Trophoblast cell (in vitro differentiated cells and primary cell): ENCODE data around the gene B3GALNT1.
A peak's percentile ranks its signal among the peaks of the same experiment; 100 is the strongest.

Experiments used
- DNase-seq, 2 donors: peaks; one replicate each; pipeline ENCODE4 v3.0.0-alpha.2; 2016
- H2AFZ ChIP-seq: 2 replicates; pipeline ENCODE4 v1.6.1; 2013; ENCODE audit warnings: low read length, moderate library complexity, mild to moderate bottlenecking; ENCODE audit not compliant: insufficient read depth, poor library complexity
- H2AK5ac ChIP-seq: 2 replicates; pipeline ENCODE4 v1.6.1; 2013; ENCODE audit warnings: mild to moderate bottlenecking, low read length
- H2BK120ac ChIP-seq: 2 replicates; pipeline ENCODE4 v1.6.1; 2013; ENCODE audit warnings: low read length, mild to moderate bottlenecking, moderate library complexity; ENCODE audit not compliant: insufficient read depth, poor library complexity
- H2BK12ac ChIP-seq: 2 replicates; pipeline ENCODE4 v1.6.1; 2013; ENCODE audit warnings: mild to moderate bottlenecking, low read length, moderate library complexity
- H2BK5ac ChIP-seq: 2 replicates; pipeline ENCODE4 v1.6.1; 2013; ENCODE audit warnings: low read length, low read depth, moderate library complexity, mild to moderate bottlenecking; ENCODE audit not compliant: poor library complexity
- H3K14ac ChIP-seq: 2 replicates; pipeline ENCODE4 v1.6.1; 2013; ENCODE audit warnings: mild to moderate bottlenecking, low read length
- H3K18ac ChIP-seq: 2 replicates; pipeline ENCODE4 v1.6.1; 2013; ENCODE audit warnings: mild to moderate bottlenecking, low read length
- H3K23ac ChIP-seq: 2 replicates; pipeline ENCODE4 v1.6.1; 2013; ENCODE audit warnings: low read length
- H3K27ac ChIP-seq: 2 replicates; pipeline ENCODE4 v1.5.1; 2013; ENCODE audit warnings: low read depth, mild to moderate bottlenecking, inconsistent platforms, low read length, moderate library complexity
- H3K27me3 ChIP-seq: 2 replicates; pipeline ENCODE4 v1.6.1; 2013; ENCODE audit warnings: inconsistent platforms, mild to moderate bottlenecking, low read length, moderate library complexity; ENCODE audit not compliant: insufficient read depth
- H3K36me3 ChIP-seq, 2 experiments: 1 replicate in 1 of 2; 2 replicates in 1 of 2; pipeline ENCODE4 v1.6.1; 2013; ENCODE audit warnings: low read length in 2 of 2, mild to moderate bottlenecking in 2 of 2, moderate library complexity in 1 of 2; ENCODE audit not compliant: insufficient read depth in 2 of 2, control insufficient read depth in 1 of 2
- H3K4ac ChIP-seq: 2 replicates; pipeline ENCODE4 v1.6.1; 2013; ENCODE audit warnings: low read depth, mild to moderate bottlenecking, low read length, moderate library complexity
- H3K4me1 ChIP-seq, 2 experiments: 1 replicate in 1 of 2; 2 replicates in 1 of 2; pipeline ENCODE4 v1.6.1; 2013; ENCODE audit warnings: low read length in 2 of 2, mild to moderate bottlenecking in 2 of 2, moderate library complexity in 1 of 2; ENCODE audit not compliant: insufficient read depth in 2 of 2, control insufficient read depth in 1 of 2
- H3K4me2 ChIP-seq: 2 replicates; pipeline ENCODE4 v1.6.1; 2013; ENCODE audit warnings: inconsistent platforms, mild to moderate bottlenecking, low read length, moderate library complexity
- H3K4me3 ChIP-seq: 2 replicates; pipeline ENCODE4 v1.5.1; 2013; ENCODE audit warnings: mild to moderate bottlenecking, low read depth, low read length, inconsistent platforms
- H3K79me1 ChIP-seq: one replicate; pipeline ENCODE4 v1.6.1; 2013; ENCODE audit warnings: low read length
- H3K79me2 ChIP-seq: 2 replicates; pipeline ENCODE4 v1.6.1; 2013; ENCODE audit warnings: low read length, mild to moderate bottlenecking; ENCODE audit not compliant: control insufficient read depth, insufficient read depth, poor library complexity
- H3K9ac ChIP-seq: 2 replicates; pipeline ENCODE4 v1.6.1; 2013; ENCODE audit warnings: mild to moderate bottlenecking, low read length
- H3K9me3 ChIP-seq: 2 replicates; pipeline ENCODE4 v1.6.1; 2013; ENCODE audit warnings: low read depth, mild to moderate bottlenecking, control low read depth, inconsistent platforms, low read length; ENCODE audit not compliant: insufficient read depth
- H4K12ac ChIP-seq: 2 replicates; pipeline ENCODE4 v1.6.1; 2013; ENCODE audit warnings: low read depth, mild to moderate bottlenecking, low read length, moderate library complexity
- H4K8ac ChIP-seq: 2 replicates; pipeline ENCODE4 v1.6.1; 2013; ENCODE audit warnings: low read depth, mild to moderate bottlenecking, low read length, moderate library complexity
- H4K91ac ChIP-seq: one replicate; pipeline ENCODE4 v1.6.1; 2013; ENCODE audit warnings: low read depth, mild to moderate bottlenecking, low read length, moderate library complexity
- WGBS: extraction: QIAGEN DNeasy Blood & Tissue Kit; methylation state at CpG from one replicate; pipeline ENCODE4 v1.1.7; 2013; ENCODE audit warnings: missing lambda C conversion rate; ENCODE audit not compliant: insufficient read length, insufficient coverage; ENCODE audit errors: extremely low coverage; 5-methylcytosine and 5-hydroxymethylcytosine counted together

B3GALNT1 gene

DNA sequence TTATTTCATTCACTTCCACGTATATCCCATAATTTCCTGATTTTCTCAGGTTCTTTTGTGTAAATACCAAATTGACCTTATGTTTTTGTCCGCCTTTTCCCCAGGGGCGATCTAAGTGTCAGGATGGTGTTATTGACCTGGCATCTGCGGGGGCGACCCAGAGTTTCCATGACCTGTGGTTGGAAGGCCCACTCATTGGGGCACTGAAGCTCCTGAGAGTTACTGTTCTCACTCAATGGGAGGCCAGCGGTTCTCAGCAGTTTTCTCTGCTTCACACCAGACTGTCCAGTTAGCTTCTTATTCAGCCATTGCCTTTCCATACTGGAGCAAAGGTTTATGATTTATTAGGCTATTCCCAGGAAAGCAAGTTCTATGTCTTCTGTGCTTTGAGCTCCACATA, 53.3 kb downstream of the B3GALNT1 start:
- Histone ChIP-seq H3K79me2 (no peaks in the 10 kb centered on the region), H3K18ac (no peak overlapping the region), H3K27me3 (no peaks in the 10 kb centered on the region), H3K14ac (peak overlapping the region; percentile 29), H3K27ac (no peak overlapping the region), H3K4me2 (no peak overlapping the region), H4K12ac (no peak overlapping the region), H3K4me3 (no peak overlapping the region), H2BK12ac (no peak overlapping the region), H2AFZ (no peak overlapping the region), H4K91ac (no peak overlapping the region), H3K4ac (no peak overlapping the region), H3K79me1 (no peaks in the 10 kb centered on the region), H3K9me3 (no peaks in the 10 kb centered on the region), H2AK5ac (peak overlapping the region; percentile 19), H2BK120ac (no peak overlapping the region), H4K8ac (no peak overlapping the region), H3K23ac (no peak overlapping the region), H3K4me1 (no peaks in the 10 kb centered on the region), H2BK5ac (no peak overlapping the region), H3K36me3 (no peaks in the 10 kb centered on the region), H3K9ac (no peak overlapping the region)
- WGBS, result no CpG with 5 or more reads among the region's 6 CpGs
- DNase-seq, result no peak

GRCh38 chr3:161050935-161051334, 54.2 kb downstream of the B3GALNT1 start:
- H3K14ac ChIP-seq, result no peak overlapping the region
- no peak overlapping the region for H4K91ac ChIP-seq
- H3K79me2 ChIP-seq, result no peaks in the 10 kb centered on the region
- no peak overlapping the region for H2AK5ac ChIP-seq
- H2AFZ ChIP-seq, result no peak overlapping the region
- no peak for DNase-seq
- H2BK5ac ChIP-seq, result no peak overlapping the region
- no peak overlapping the region for H4K12ac ChIP-seq
- H3K79me1 ChIP-seq, result no peaks in the 10 kb centered on the region
- no peak overlapping the region for H3K4ac ChIP-seq
- no peak overlapping the region for H2BK120ac ChIP-seq
- H3K4me1 ChIP-seq, result no peaks in the 10 kb centered on the region
- no peak overlapping the region for H3K18ac ChIP-seq
- H3K36me3 ChIP-seq, result no peaks in the 10 kb centered on the region
- no CpG with 5 or more reads among the region's 3 CpGs for WGBS
- no peak overlapping the region for H2BK12ac ChIP-seq
- no peak overlapping the region for H3K9ac ChIP-seq
- H3K9me3 ChIP-seq, result no peaks in the 10 kb centered on the region
- H3K4me3 ChIP-seq, result no peak overlapping the region
- H3K23ac ChIP-seq, result no peak overlapping the region
- H3K27ac ChIP-seq, result no peak overlapping the region
- no peak overlapping the region for H4K8ac ChIP-seq
- H3K4me2 ChIP-seq, result no peak overlapping the region
- no peaks in the 10 kb centered on the region for H3K27me3 ChIP-seq

GRCh38 chr3:161049683-161050248, 55.4 kb downstream of the B3GALNT1 start:
- Histone ChIP-seq H3K27me3 (no peaks in the 10 kb centered on the region), H3K14ac (no peak overlapping the region), H3K79me2 (no peaks in the 10 kb centered on the region), H3K9ac (no peak overlapping the region), H3K18ac (no peak overlapping the region), H3K79me1 (no peaks in the 10 kb centered on the region), H2BK12ac (peak overlapping the region; percentile 69), H3K23ac (peak overlapping the region; percentile 42), H3K9me3 (no peaks in the 10 kb centered on the region), H3K4ac (no peak overlapping the region), H4K91ac (no peak overlapping the region), H2BK5ac (no peak overlapping the region), H3K36me3 (no peaks in the 10 kb centered on the region), H3K4me3 (no peak overlapping the region), H3K4me2 (no peak overlapping the region), H2BK120ac (peak overlapping the region; percentile 24), H4K8ac (no peak overlapping the region), H4K12ac (no peak overlapping the region), H2AK5ac (no peak overlapping the region), H3K27ac (no peak overlapping the region), H2AFZ (no peak overlapping the region), H3K4me1 (no peaks in the 10 kb centered on the region)
- WGBS, result no CpG with 5 or more reads among the region's 4 CpGs
- DNase-seq, result no peak

GRCh38 chr3:161043336-161044035, 61.7 kb downstream of the B3GALNT1 start:
- no CpG with 5 or more reads among the region's 5 CpGs for WGBS

More at GRCh38 chr3:161043336-161044035, 61.7 kb downstream of the B3GALNT1 start:
- no peaks in the 10 kb centered on the region for H3K27me3 ChIP-seq
- H3K4me2 ChIP-seq, result no peak overlapping the region
- no peak overlapping the region for H2BK5ac ChIP-seq
- H3K18ac ChIP-seq, result no peak overlapping the region
- H2BK120ac ChIP-seq, result peak overlapping the region; percentile 31
- H2BK12ac ChIP-seq, result peak overlapping the region; percentile 88
- no peak overlapping the region for H3K14ac ChIP-seq
- no peak overlapping the region for H2AK5ac ChIP-seq
- H3K79me1 ChIP-seq, result peaks cover 10% of the 10 kb centered on the region
- H4K91ac ChIP-seq, result peak overlapping the region; percentile 61
- H3K27ac ChIP-seq, result no peak overlapping the region
- H2AFZ ChIP-seq, result no peak overlapping the region
- H4K12ac ChIP-seq, result no peak overlapping the region
- no peak overlapping the region for H3K4ac ChIP-seq
- no peaks in the 10 kb centered on the region for H3K36me3 ChIP-seq
- no peak for DNase-seq
- no peaks in the 10 kb centered on the region for H3K9me3 ChIP-seq
- peaks cover 0 to 8% of the 10 kb centered on the region in 2 experiments for H3K4me1 ChIP-seq
- H3K9ac ChIP-seq, result no peak overlapping the region
- no peak overlapping the region for H4K8ac ChIP-seq
- no peak overlapping the region for H3K23ac ChIP-seq
- H3K79me2 ChIP-seq, result no peaks in the 10 kb centered on the region
- H3K4me3 ChIP-seq, result no peak overlapping the region
